H1 (cell line): Measurements from ENCODE around the gene POLRMT. TPM values are rescaled to one million over a fixed set of nuclear protein-coding genes. Genes with fewer than 3 reads are reported as not detected.

Source experiments
- CTCF ChIA-PET: fragments of 300-600 bp; sonication (Branson Sonifier 250); formaldehyde crosslinking; loops from one replicate; lab custom pipeline; 2021; ENCODE audit not compliant: partially characterized antibody; lab: Charles Lee
- POLR2A ChIA-PET: fragments of 300-600 bp; sonication (Branson Sonifier 250); formaldehyde crosslinking; loops from one replicate; lab custom pipeline; 2021; ENCODE audit warnings: inconsistent platforms; ENCODE audit not compliant: partially characterized antibody; lab: Charles Lee
- DNase-seq, 2 experiments: peaks; one replicate each; pipeline versions ENCODE4 v3.0.0 to v3.0.0-alpha.2; 2010 to 2022; ENCODE audit warnings: low spot score in 2 of 2, low read depth in 1 of 2, mixed read lengths in 1 of 2
- FAIRE-seq: peaks from 2 replicates; lab custom pipeline; 2011; peaks lifted over from hg19 to GRCh38; lab: Jason Lieb, UNC
- H2AFZ ChIP-seq: 2 replicates; pipeline ENCODE4 v1.8.1; 2012; ENCODE audit warnings: low read length, inconsistent platforms
- H2AK5ac ChIP-seq: 2 replicates; pipeline ENCODE4 v1.6.1; 2013; ENCODE audit warnings: low read depth, low read length
- H2BK120ac ChIP-seq: replicated peaks from 2 replicates; pipeline ENCODE3; 2013; ENCODE audit warnings: low read depth, low read length, inconsistent platforms
- H2BK12ac ChIP-seq: 2 replicates; pipeline ENCODE4 v1.6.1; 2013; ENCODE audit warnings: low read depth, low read length
- H2BK15ac ChIP-seq: 2 replicates; pipeline ENCODE4 v1.6.1; 2013; ENCODE audit warnings: low read length
- H2BK20ac ChIP-seq: 2 replicates; pipeline ENCODE4 v1.6.1; 2013; ENCODE audit warnings: low read length
- H2BK5ac ChIP-seq: 2 replicates; pipeline ENCODE4 v1.6.1; 2013; ENCODE audit warnings: low read depth, low read length
- H3K14ac ChIP-seq: 2 replicates; pipeline ENCODE4 v1.6.1; 2013; ENCODE audit warnings: inconsistent platforms; ENCODE audit not compliant: insufficient read length
- H3K18ac ChIP-seq: 2 replicates; pipeline ENCODE4 v1.6.1; 2013; ENCODE audit warnings: low read length; ENCODE audit errors: extremely low read depth
- H3K23ac ChIP-seq: 2 replicates; pipeline ENCODE4 v1.6.1; 2013; ENCODE audit warnings: inconsistent platforms; ENCODE audit not compliant: insufficient read length
- H3K23me2 ChIP-seq: 2 replicates; pipeline ENCODE4 v1.6.1; 2013; ENCODE audit warnings: low read depth, low read length
- H3K27ac ChIP-seq: 2 replicates; pipeline ENCODE4 v1.6.1; 2011; ENCODE audit warnings: low read depth, low read length, inconsistent platforms
- H3K27me3 ChIP-seq, 4 experiments: replicated peaks in 1 of 4; 1 replicate in 1 of 4; 2 replicates in 3 of 4; pipeline versions ENCODE4 v1.6.1 to v1.8.1; 2011 to 2013; ENCODE audit warnings: low read length in 3 of 4, mild to moderate bottlenecking in 3 of 4, inconsistent platforms in 2 of 4, mixed read lengths in 2 of 4, moderate library complexity in 1 of 4; ENCODE audit not compliant: control insufficient read depth in 3 of 4, insufficient read depth in 3 of 4; ENCODE audit errors: extremely low read depth in 1 of 4
- H3K36me3 ChIP-seq, 4 experiments: 2 replicates each; pipeline versions ENCODE4 v1.6.1 to v1.8.1; 2011 to 2013; ENCODE audit warnings: mild to moderate bottlenecking in 4 of 4, low read length in 3 of 4, moderate library complexity in 2 of 4, control low read depth in 1 of 4, inconsistent platforms in 1 of 4; ENCODE audit not compliant: insufficient read depth in 4 of 4, control insufficient read depth in 2 of 4
- H3K4ac ChIP-seq: replicated peaks from 2 replicates; pipeline ENCODE3; 2013; ENCODE audit warnings: low read length, low read depth, mixed read lengths, inconsistent platforms; ENCODE audit not compliant: insufficient read length
- H3K4me1 ChIP-seq, 4 experiments: replicated peaks in 1 of 4; 1 replicate in 1 of 4; 2 replicates in 3 of 4; pipeline versions ENCODE4 v1.6.1 to v1.8.1; 2011 to 2013; ENCODE audit warnings: low read length in 3 of 4, inconsistent platforms in 2 of 4, mixed read lengths in 1 of 4; ENCODE audit not compliant: insufficient read depth in 4 of 4, control insufficient read depth in 3 of 4
- H3K4me2 ChIP-seq, 2 experiments: 2 replicates each; pipeline versions ENCODE4 v1.6.1 to v1.8.1; 2011 to 2013; ENCODE audit warnings: low read depth in 2 of 2, low read length in 2 of 2, control low read depth in 1 of 2, inconsistent platforms in 1 of 2, mild to moderate bottlenecking in 1 of 2; ENCODE audit not compliant: insufficient read depth in 1 of 2
- H3K4me3 ChIP-seq, 4 experiments: fragments of 200-600, 300-600 bp in 1 of 4; sonication (generic), shearing (Covaris generic), sonication (Bioruptor Twin) in 1 of 4; 2 replicates each; pipeline versions ENCODE4 v1.5.1 to v1.8.1; 2011 to 2016; ENCODE audit warnings: low read length in 4 of 4, low read depth in 3 of 4, control low read depth in 2 of 4, inconsistent platforms in 2 of 4, mild to moderate bottlenecking in 2 of 4, mixed read lengths in 1 of 4, moderate library complexity in 1 of 4; ENCODE audit not compliant: insufficient read depth in 2 of 4; ENCODE audit errors: extremely low read depth in 1 of 4
- H3K56ac ChIP-seq: replicated peaks from 2 replicates; pipeline ENCODE3; 2013; ENCODE audit warnings: low read depth, mild to moderate bottlenecking, mixed read lengths, low read length, inconsistent platforms; ENCODE audit not compliant: insufficient read length
- H3K79me1 ChIP-seq: 2 replicates; pipeline ENCODE4 v1.6.1; 2013; ENCODE audit warnings: low read depth, low read length, control low read depth
- H3K79me2 ChIP-seq, 2 experiments: 2 replicates each; pipeline versions ENCODE4 v1.6.1 to v1.8.1; 2012 to 2013; ENCODE audit warnings: low read length in 2 of 2, mild to moderate bottlenecking in 2 of 2, inconsistent platforms in 1 of 2; ENCODE audit not compliant: insufficient read depth in 2 of 2, control insufficient read depth in 1 of 2
- H3K9ac ChIP-seq, 4 experiments: replicated peaks in 1 of 4; 1 replicate in 1 of 4; 2 replicates in 3 of 4; pipeline versions ENCODE4 v1.6.1 to v1.8.1; 2011 to 2013; ENCODE audit warnings: low read depth in 3 of 4, low read length in 3 of 4, control low read depth in 2 of 4, mild to moderate bottlenecking in 2 of 4, moderate library complexity in 2 of 4, inconsistent platforms in 1 of 4; ENCODE audit errors: extremely low read depth in 1 of 4
- H3K9me3 ChIP-seq, 2 experiments: 2 replicates each; pipeline versions ENCODE4 v1.6.1 to v1.8.1; 2012 to 2013; ENCODE audit warnings: mild to moderate bottlenecking in 2 of 2, moderate library complexity in 2 of 2, control low read depth in 1 of 2, inconsistent platforms in 1 of 2, low read depth in 1 of 2, low read length in 1 of 2, mixed read lengths in 1 of 2; ENCODE audit not compliant: insufficient read depth in 2 of 2
- H4K20me1 ChIP-seq, 2 experiments: replicated peaks in 1 of 2; 2 replicates each; pipeline versions ENCODE3 to v1.8.1; 2011 to 2013; ENCODE audit warnings: inconsistent platforms in 2 of 2, low read length in 2 of 2, mild to moderate bottlenecking in 1 of 2; ENCODE audit not compliant: insufficient read depth in 2 of 2, control insufficient read depth in 1 of 2
- H4K5ac ChIP-seq: 2 replicates; pipeline ENCODE4 v1.6.1; 2013; ENCODE audit warnings: low read length, low read depth, mixed read lengths, inconsistent platforms; ENCODE audit not compliant: insufficient read length
- H4K8ac ChIP-seq: 2 replicates; pipeline ENCODE4 v1.8.0; 2013; ENCODE audit warnings: mild to moderate bottlenecking, moderate library complexity, low read length, inconsistent platforms; ENCODE audit not compliant: insufficient read depth; ENCODE audit errors: extremely low read depth
- H4K91ac ChIP-seq: replicated peaks from 2 replicates; pipeline ENCODE3; 2013; ENCODE audit warnings: low read length, mixed read lengths, inconsistent platforms; ENCODE audit not compliant: insufficient read length
- ASH2L ChIP-seq: fragments of 200-600, 300-600 bp; sonication (generic); IDR thresholded peaks from one replicate; pipeline ENCODE4 v1.7.1; 2017; ENCODE audit warnings: low read length
- CEBPB ChIP-seq: IDR thresholded peaks from 2 replicates; pipeline ENCODE4 v1.6.1; 2012; ENCODE audit warnings: low read depth, low read length
- E2F6 ChIP-seq: IDR thresholded peaks from 2 replicates; pipeline ENCODE4 v1.6.1; 2012; ENCODE audit warnings: inconsistent platforms
- EZH2 ChIP-seq: fragments of 200-600 bp; sonication (generic); IDR thresholded peaks from 2 replicates; pipeline ENCODE4 v1.7.1; 2012; ENCODE audit warnings: low read depth, mild to moderate bottlenecking, moderate library complexity, low read length, inconsistent platforms; ENCODE audit not compliant: severe bottlenecking
- KDM5A ChIP-seq: fragments of 200-600 bp; IDR thresholded peaks from 2 replicates; pipeline ENCODE4 v1.7.1; 2012; ENCODE audit warnings: mild to moderate bottlenecking, low read length, inconsistent platforms, mixed read lengths
- SP2 ChIP-seq: IDR thresholded peaks from 2 replicates; pipeline ENCODE4 v1.6.1; 2012; ENCODE audit warnings: mild to moderate bottlenecking, low read length, inconsistent platforms
- WGBS, 2 experiments: shearing (Covaris generic) in 1 of 2; methylation state at CpG; one replicate each; pipeline versions ENCODE4 v1.1.6 to v1.1.7; 2013 to 2015; ENCODE audit warnings: low lambda C conversion rate in 2 of 2, mixed read lengths in 2 of 2, inconsistent platforms in 1 of 2, low coverage in 1 of 2, missing lambda C conversion rate in 1 of 2; ENCODE audit not compliant: insufficient replicate concordance in 2 of 2, insufficient coverage in 1 of 2, insufficient read length in 1 of 2; ENCODE audit errors: extremely low coverage in 1 of 2, missing lambda C conversion rate in 1 of 2; 5-methylcytosine and 5-hydroxymethylcytosine counted together
- polyA plus RNA-seq, 7 experiments: library from polyadenylated mRNA; depleted of rRNA in 3 of 7; stranded (reverse) in 5 of 7; unstranded in 2 of 7; fragments of >200 nt in 5 of 7; fragments of 200-250 nt in 2 of 7; gene quantifications; 1 replicate in 5 of 7; 2 replicates in 1 of 7; 4 replicates in 1 of 7; pipeline versions ENCODE4 v1.2.1 to v1.2.3, GENCODE V29; 2011 to 2013; ENCODE audit warnings: missing spikeins in 2 of 7, mixed read lengths in 2 of 7
- total RNA-seq: library from RNA; stranded (reverse); fragmentation: NEBNext Ultra II Directional; extraction: Animal tissue kit (Norgen Biotek cat#: 25700); gene quantifications from 2 replicates; pipeline ENCODE4 v1.2.1, GENCODE V29; 2021

The POLRMT gene
- total and polyA plus RNA-seq, 2 of the 8 experiments (the other 6 are each of a cell fraction or from before 2014, with no cell fraction given): 93.0 to 111 TPM

- peaks cover 1% of the 10 kb centered on the region; the same call in 1 of the 2 replicates for H3K23me2 ChIP-seq
- H2BK12ac ChIP-seq: no peak overlapping the region
- no peak overlapping the region for H3K4me3 ChIP-seq
- H3K23ac ChIP-seq: no peak overlapping the region
- ChIA-PET POLR2A (interaction anchor here (0.7 to 1.0 kb wide), 4 partner anchors 29 to 165 kb away, joined by 3 to 4 read pairs (median 3); no protein-coding TSS in a partner anchor), CTCF (interaction anchor here (0.6 to 1.5 kb wide), 3 partner anchors 16 to 101 kb away, joined by 3 to 6 read pairs (median 4); partner anchors contain the start of gene GZMM)
- no peak for TF ChIP-seq ASH2L
- no peak for TF ChIP-seq E2F6
- TF ChIP-seq KDM5A: no peak
- no peak for TF ChIP-seq CEBPB
- TF ChIP-seq EZH2: no peak
- no peak for TF ChIP-seq SP2
- H4K8ac ChIP-seq: peak overlapping the region; percentile 79; the same call in 1 of the 2 replicates
- H3K4me2 ChIP-seq: no peak overlapping the region
- H2BK120ac ChIP-seq: no peak overlapping the region
- no peak overlapping the region for H3K18ac ChIP-seq
- FAIRE-seq (no peak), DNase-seq (no peak)
- H3K4me1 ChIP-seq: no peaks in the 10 kb centered on the region; a peak in 1 of 7 replicates
- H4K5ac ChIP-seq: no peak overlapping the region
- no peak overlapping the region for H3K56ac ChIP-seq
- H4K91ac ChIP-seq: no peak overlapping the region
- no peak overlapping the region for H3K27ac ChIP-seq
- no peak overlapping the region for H3K4ac ChIP-seq
- 87% methylated on average over 14 of the region's 14 CpGs; no CpG with 5 or more reads in 1 of the 2 experiments for WGBS, 2 experiments
- no peak overlapping the region for H2BK5ac ChIP-seq
- no peak overlapping the region for H2AK5ac ChIP-seq
- H3K14ac ChIP-seq: no peak overlapping the region
- H3K9ac ChIP-seq: no peak overlapping the region
- peaks cover 0 to 44% (median 16%) of the 10 kb centered on the region in 4 experiments; a peak in 6 of 8 replicates for H3K36me3 ChIP-seq
- H3K27me3 ChIP-seq: no peaks in the 10 kb centered on the region; a peak in 1 of 7 replicates
- no peak overlapping the region for H2AFZ ChIP-seq
- no peaks in the 10 kb centered on the region for H3K9me3 ChIP-seq
- no peaks in the 10 kb centered on the region for H3K79me2 ChIP-seq
- no peaks in the 10 kb centered on the region; the same call in 1 of the 2 replicates for H3K79me1 ChIP-seq
- no peak overlapping the region for H2BK15ac ChIP-seq
- peaks cover 5 to 11% of the 10 kb centered on the region in 2 experiments for H4K20me1 ChIP-seq
- no peak overlapping the region for H2BK20ac ChIP-seq
Observed at GRCh38 chr19:644789-645188, 11.5 kb upstream of the POLRMT start.
